GM19438 (cell line): ENCODE data around the gene TLR6.

ENCODE experiments used
- ATAC-seq: cut with Tn5 transposase; IDR thresholded peaks from one replicate; pipeline ENCODE4 v1.9.1; 2021; ENCODE audit warnings: low read depth; ENCODE audit not compliant: unreplicated experiment

TLR6 gene

DNA sequence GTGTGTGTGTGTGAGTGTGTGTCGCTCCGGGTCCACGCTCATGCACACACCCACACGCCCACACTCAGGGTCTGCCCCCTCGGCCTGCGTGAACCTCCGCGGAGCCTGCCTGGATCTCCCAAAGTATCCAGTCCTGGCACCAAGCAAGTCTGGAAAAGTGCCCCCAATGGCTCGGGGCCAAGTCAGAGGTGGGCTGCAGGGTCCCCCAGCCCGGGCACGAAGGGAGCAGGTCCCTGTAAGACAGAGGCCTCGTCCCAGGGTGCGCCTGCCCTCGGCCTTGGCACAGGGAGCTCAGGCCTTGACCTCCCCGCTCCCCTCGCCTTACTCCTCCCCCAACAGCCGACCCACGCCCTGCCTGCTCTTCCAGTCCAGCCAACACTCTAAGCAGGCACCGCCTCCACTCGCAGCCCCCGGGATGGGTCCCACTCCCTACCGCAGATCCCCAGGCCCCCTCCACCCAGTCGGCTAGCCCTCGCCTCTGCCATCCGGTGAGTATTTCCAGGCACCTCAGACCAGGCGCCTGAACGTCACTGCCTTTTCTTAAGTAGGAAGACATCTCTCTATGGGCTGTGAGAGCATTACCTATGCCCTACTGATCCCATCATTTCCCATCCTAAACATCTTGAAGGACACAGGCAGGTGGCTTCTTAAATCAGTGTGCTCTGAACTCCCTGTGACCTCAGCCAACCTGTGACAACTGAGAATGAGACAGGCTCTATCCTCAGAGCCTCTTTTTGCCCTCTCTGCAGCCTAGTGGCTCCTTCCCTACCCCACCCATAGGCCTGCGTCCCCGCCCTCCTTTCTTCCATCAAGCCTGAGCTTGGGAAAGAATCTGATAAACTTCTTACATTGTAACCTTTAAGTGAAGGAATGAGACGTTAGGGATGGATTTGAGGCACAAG lies 11.7 kb upstream of the TLR6 start:
- no peak for ATAC-seq

- ATAC-seq, result peak; percentile 90
These were observed 11.0 kb upstream of the TLR6 start, which contains the start of gene FAM114A1 for GRCh38 chr4:38867478-38868058. FAM114A1 (plus strand) TSS chr4:38867806; CDS start chr4:38878079, 10,273 bp downstream.

DNA sequence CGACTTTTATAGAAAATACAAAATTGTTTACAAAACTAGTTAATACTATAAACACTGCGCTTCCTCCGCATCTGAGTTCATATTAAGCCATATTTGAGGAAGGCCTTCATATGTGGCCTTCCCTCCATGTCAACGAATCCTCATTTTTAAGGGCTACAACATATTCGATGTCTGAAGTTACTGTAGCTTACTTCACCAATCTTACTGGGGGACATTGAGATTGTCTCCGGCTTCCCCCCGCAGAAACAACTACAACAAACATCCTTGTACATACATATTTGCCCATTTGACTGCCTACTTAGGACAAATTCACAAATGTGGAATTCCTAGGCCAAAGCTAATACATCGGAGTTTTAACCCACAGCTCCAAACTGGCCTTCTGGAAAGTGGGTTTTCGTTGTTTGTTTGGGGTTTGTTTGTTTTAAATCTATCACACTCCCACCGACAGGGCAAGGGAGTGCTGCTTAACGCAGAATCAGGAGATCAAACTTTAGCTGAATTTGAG lies 10.4 kb upstream of the TLR6 start:
- ATAC-seq, result no peak

- ATAC-seq, result no peak
These were observed 8.8 kb upstream of the TLR6 start for GRCh38 chr4:38865445-38865844.

GRCh38 chr4:38861791-38862190 lies 5.2 kb upstream of the TLR6 start:
- ATAC-seq, result no peak

- ATAC-seq, result peak; percentile 48
These were observed 4.3 kb upstream of the TLR6 start for GRCh38 chr4:38860788-38861424.

DNA sequence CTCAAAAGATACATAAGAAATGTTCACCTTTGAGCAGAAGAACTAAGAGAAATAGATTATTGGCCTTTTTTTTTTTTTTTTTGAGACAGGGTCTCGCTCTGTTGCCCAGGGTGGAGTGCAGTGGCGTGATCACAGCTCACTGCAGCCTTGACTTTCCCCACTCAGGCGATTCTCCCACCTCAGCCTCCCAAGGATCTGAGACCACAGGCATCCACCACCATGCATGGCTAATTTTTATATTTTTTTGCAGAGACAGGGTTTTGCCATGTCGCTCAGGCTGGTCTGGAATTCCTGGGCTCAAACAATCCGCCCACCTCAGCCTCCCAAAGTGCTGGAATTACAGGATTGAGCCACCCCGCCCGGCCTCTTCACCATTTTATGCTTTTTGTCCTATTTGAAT lies 2.9 kb upstream of the TLR6 start:
- ATAC-seq, result no peak

DNA sequence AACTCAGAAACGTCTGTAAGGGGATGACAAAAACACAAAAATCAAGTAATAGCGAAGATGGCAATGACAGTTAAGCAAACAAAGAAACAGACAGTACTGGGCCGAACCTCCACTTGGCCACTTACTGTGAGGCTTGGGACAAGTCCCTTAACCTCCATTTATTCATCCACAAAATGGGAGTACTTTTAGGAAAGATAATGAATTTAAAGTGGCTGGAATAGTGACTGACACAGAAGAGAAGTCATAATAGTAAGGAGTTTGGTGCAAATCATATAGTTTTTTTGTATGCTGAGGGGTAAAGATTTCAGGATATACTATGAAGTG lies 1.4 kb upstream of the TLR6 start:
- ATAC-seq, result no peak

- no peak for ATAC-seq
These were observed 908 bp upstream of the TLR6 start for GRCh38 chr4:38857354-38858096.

GRCh38 chr4:38856046-38856445 lies 571 bp downstream of the TLR6 start:
- ATAC-seq, result no peak

- no peak for ATAC-seq
These were observed 1.2 kb downstream of the TLR6 start for GRCh38 chr4:38855466-38855865.

DNA sequence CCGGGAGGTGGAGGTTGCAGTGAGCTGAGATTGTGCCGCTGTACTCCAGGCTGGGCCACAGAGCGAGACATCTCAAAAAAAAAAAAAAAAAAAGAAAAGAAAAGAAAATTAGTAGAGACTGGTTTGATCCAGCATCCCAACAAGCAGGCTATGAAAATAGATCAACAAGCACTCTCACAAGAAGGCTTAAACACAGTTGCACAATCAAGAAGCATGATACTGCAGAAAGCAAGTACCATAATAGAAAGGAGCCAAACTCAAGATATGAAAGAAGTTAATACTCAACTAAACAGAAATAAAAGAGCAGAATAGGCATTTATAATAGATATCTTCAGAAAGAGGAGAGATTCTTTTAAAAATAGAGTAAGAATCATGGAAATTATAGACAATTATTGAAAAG lies 10.6 kb downstream of the TLR6 start:
- no peak for ATAC-seq

DNA sequence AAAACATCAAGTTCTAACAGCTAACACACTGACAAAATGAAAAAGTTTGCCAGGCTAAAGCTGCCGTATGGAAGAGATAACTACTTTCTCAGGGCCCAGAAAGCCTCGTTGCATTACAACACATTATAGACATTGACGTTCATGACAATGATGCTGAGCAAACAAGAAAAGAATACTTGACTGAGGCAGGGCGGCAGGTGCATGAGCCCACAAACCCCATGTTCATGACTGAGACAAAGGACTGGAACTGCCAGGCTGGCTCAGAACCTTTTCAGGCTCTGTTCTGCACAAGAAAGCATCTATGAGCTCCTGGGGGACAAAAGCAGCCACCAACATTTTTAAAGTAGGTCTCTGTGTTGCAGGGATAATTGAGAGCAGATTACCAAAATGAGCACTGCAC lies 13.6 kb downstream of the TLR6 start:
- ATAC-seq, result no peak

GRCh38 chr4:38837849-38838248 lies 18.8 kb downstream of the TLR6 start:
- ATAC-seq, result no peak

GRCh38 chr4:38837334-38837733 lies 19.3 kb downstream of the TLR6 start:
- ATAC-seq, result no peak

DNA sequence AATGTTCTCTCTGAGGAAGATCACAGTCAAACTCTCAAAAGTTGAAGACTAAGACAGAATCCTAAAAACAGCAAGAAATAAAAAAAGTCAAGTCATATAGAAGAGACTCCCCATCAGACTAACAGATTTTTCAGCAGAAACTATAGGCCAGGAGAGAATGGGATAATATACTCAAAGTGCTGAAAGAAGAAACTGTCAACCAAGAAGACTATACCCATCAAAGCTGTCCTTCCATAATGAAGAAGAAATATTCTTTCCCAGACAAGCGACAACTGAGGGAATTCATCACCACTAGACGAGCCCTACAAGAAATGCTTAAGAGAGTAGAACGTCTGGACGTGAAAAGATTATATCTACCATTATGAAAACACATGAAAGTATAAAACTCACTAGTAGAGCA lies 22.0 kb downstream of the TLR6 start:
- no peak for ATAC-seq

GRCh38 chr4:38832624-38833528 lies 23.7 kb downstream of the TLR6 start:
- ATAC-seq, result no peak

DNA sequence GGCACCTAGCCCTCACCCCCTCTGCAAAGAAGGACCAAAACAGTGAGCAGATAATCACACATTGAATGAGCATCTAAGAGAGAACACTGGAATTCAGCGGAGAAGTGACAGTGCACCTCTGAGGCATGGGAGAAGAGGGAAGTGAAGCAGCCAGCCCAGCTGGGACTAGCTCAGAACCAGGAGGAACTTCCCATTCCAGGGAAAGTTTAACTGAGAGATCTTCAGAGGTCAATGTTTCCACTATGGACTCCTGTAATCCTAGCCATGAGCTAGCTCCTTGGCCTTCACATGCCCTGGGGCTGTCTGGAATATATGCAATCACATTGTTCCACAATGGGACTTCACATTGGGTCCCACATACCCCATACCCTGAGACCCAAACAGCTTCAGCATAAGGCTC lies 24.4 kb downstream of the TLR6 start:
- ATAC-seq, result no peak

DNA sequence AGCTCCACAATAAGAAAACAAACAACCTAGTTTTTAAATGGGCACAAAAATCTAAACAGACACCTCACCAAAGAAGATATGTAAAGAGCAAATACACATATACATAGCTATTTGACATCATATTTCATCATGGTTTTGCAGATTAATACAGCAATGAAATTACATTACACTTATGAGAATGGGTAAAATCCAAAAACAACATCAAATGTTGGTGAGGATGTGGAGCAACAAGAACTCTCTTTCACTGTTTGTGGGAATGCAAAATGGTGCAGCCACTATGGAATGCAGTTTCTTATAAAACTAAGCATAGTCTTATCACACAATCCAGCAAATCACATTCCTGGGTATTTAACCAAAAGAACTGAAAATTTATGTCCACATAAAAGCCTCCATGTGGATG lies 25.0 kb downstream of the TLR6 start:
- no peak for ATAC-seq

- ATAC-seq, result no peak
These were observed 27.4 kb downstream of the TLR6 start for GRCh38 chr4:38829237-38829636.
